K562 (cell line): ENCODE measurements around the gene PPFIA3. TPM values are rescaled to one million over a fixed set of nuclear protein-coding genes. Genes with fewer than 3 reads are reported as not detected.
A peak's percentile ranks its signal among the peaks of the same experiment; 100 is the strongest.

Experiments used
- ATF1 ChIP-seq, 2 experiments: fragments of 450-650 bp in 1 of 2; IDR thresholded peaks; 2 replicates each; pipeline ENCODE4 v1.6.1; 2016; ENCODE audit warnings: missing compliant biosample characterization in 1 of 2, missing genetic modification characterization in 1 of 2
- ATF2 ChIP-seq: sonication (generic); formaldehyde crosslinking; IDR thresholded peaks from 2 replicates; pipeline ENCODE4 v1.8.1; 2022; ENCODE audit warnings: missing genetic modification reagents
- ATF6 ChIP-seq: sonication (generic); formaldehyde crosslinking; IDR thresholded peaks from 2 replicates; pipeline ENCODE4 v1.4.0; 2020; ENCODE audit warnings: mild to moderate bottlenecking, missing genetic modification reagents
- BMI1 ChIP-seq: fragments of 150-350 bp; IDR thresholded peaks from 2 replicates; pipeline ENCODE4 v1.6.1; 2014; ENCODE audit warnings: low read length
- BRCA1 ChIP-seq, 2 experiments: fragments of 450-650 bp in 1 of 2; sonication (generic) in 1 of 2; formaldehyde crosslinking in 1 of 2; IDR thresholded peaks; 2 replicates each; pipeline versions ENCODE4 v1.5.0 to v1.6.1; 2017 to 2020; ENCODE audit warnings: mild to moderate bottlenecking in 1 of 2, missing genetic modification reagents in 1 of 2
- EP400 ChIP-seq: fragments of 450-650 bp; IDR thresholded peaks from 2 replicates; pipeline ENCODE4 v1.6.1; 2017; ENCODE audit warnings: antibody characterized with exemption, mild to moderate bottlenecking, moderate library complexity
- GTF2A2 ChIP-seq: IDR thresholded peaks from 2 replicates; pipeline ENCODE4 v1.6.1; 2016; ENCODE audit warnings: mild to moderate bottlenecking, missing genetic modification characterization, missing compliant biosample characterization
- KLF10 ChIP-seq: fragments of 250-450 bp; sonication (Bioruptor Pico); IDR thresholded peaks from 2 replicates; pipeline ENCODE4 v1.6.1; 2021; ENCODE audit warnings: matching md5 sums
- MTA3 ChIP-seq: fragments of 450-650 bp; formaldehyde crosslinking; IDR thresholded peaks from 2 replicates; pipeline ENCODE4 v1.6.1; 2017; ENCODE audit warnings: mild to moderate bottlenecking, borderline replicate concordance
- NR2C2 ChIP-seq, 2 experiments: fragments of 200-800 bp in 1 of 2; sonication (Bioruptor generic) in 1 of 2; sonication (generic) in 1 of 2; formaldehyde crosslinking in 1 of 2; IDR thresholded peaks; 2 replicates each; pipeline versions ENCODE4 v1.6.1 to v1.8.0; 2016 to 2022; ENCODE audit warnings: mild to moderate bottlenecking in 1 of 2, missing compliant biosample characterization in 1 of 2, missing genetic modification characterization in 1 of 2, missing genetic modification reagents in 1 of 2
- POLR3A ChIP-seq: IDR thresholded peaks from 2 replicates; pipeline ENCODE4 v1.6.1; 2011; ENCODE audit warnings: borderline replicate concordance, mild to moderate bottlenecking, moderate library complexity; ENCODE audit not compliant: insufficient read length, insufficient read depth; ENCODE audit errors: extremely low read depth
- POU5F1 ChIP-seq: fragments of 150-350 bp; IDR thresholded peaks from 2 replicates; pipeline ENCODE4 v1.6.1; 2014; ENCODE audit warnings: borderline replicate concordance, low read length, low read depth, mild to moderate bottlenecking; ENCODE audit not compliant: partially characterized antibody
- STAG1 ChIP-seq: sonication (generic); formaldehyde crosslinking; IDR thresholded peaks from 2 replicates; pipeline ENCODE4 v1.5.0; 2020; ENCODE audit warnings: missing genetic modification reagents, borderline replicate concordance
- ZBTB49 ChIP-seq: sonication (generic); formaldehyde crosslinking; IDR thresholded peaks from 2 replicates; pipeline ENCODE4 v1.8.0; 2022; ENCODE audit warnings: missing genetic modification reagents, mild to moderate bottlenecking, borderline replicate concordance
- ZMIZ1 ChIP-seq, 2 experiments: fragments of 150-350 bp in 1 of 2; IDR thresholded peaks; 2 replicates each; pipeline ENCODE4 v1.6.1; 2012 to 2016; ENCODE audit warnings: low read depth in 2 of 2, low read length in 2 of 2, mild to moderate bottlenecking in 1 of 2, moderate library complexity in 1 of 2
- polyA plus RNA-seq, 8 experiments: library from polyadenylated mRNA; depleted of rRNA in 4 of 8; stranded (reverse) in 5 of 8; unstranded in 3 of 8; fragments of >200 nt; fragmentation: Nextera tagmentation in 2 of 8; fragmentation: Illumina TruSeq in 1 of 8; extraction: Ambion mirVana in 2 of 8; extraction: Trizol in 1 of 8; gene quantifications; 2 replicates each; pipeline versions ENCODE4 v1.2.1 to v1.2.3, GENCODE V29; 2011 to 2014; ENCODE audit warnings: inconsistent platforms in 1 of 8, missing spikeins in 1 of 8
- total RNA-seq, 7 experiments: library from RNA; depleted of rRNA in 6 of 7; stranded (reverse); fragments of >200 nt in 6 of 7; fragmentation: Illumina TruSeq in 2 of 7; extraction: Trizol in 2 of 7; gene quantifications; 2 replicates each; pipeline versions ENCODE4 v1.2.1 to v1.2.3, GENCODE V29; 2011 to 2021; ENCODE audit warnings: low replicate concordance in 1 of 7

Gene PPFIA3
- total and polyA plus RNA-seq, 9 of the 15 experiments (the other 6 are each of a cell fraction or from before 2014, with no cell fraction given): 0.10 to 53.0 (median 17.6) TPM

GRCh38 chr19:49157445-49158224 lies 38.3 kb downstream of the PPFIA3 start, which contains the start of gene TRPM4 (continued):
- TF ChIP-seq ZMIZ1 (IDR thresholded peaks at IDR 0.05; ENCODE audit: low read depth in 2 of 2, low read length in 2 of 2) (0 out of 4 replicates have a peak, but pooled peaks of 1 of the 2 experiments have one; percentile 30), POLR3A (no peak), BMI1 (no peak), MTA3 (0 out of 2 replicates have a peak, but pooled peaks have one; percentile 4), POU5F1 (no peak), KLF10 (0 out of 2 replicates have a peak, but pooled peaks have one; percentile 34), ATF1 (CRISPR knock-in tag; IDR thresholded peaks at IDR 0.05) (no peak), ATF1 (tag; IDR thresholded peaks at IDR 0.05) (no peak), EP400 (peak; percentile 86), STAG1 (peak; percentile 20; the same call in 1 of the 2 replicates), BRCA1 (IDR thresholded peaks at IDR 0.05) (no peak), BRCA1 (CRISPR knock-in tag; IDR thresholded peaks at IDR 0.05) (peak; percentile 58; the same call in 1 of the 2 replicates), ATF6 (CRISPR knock-in tag) (0 out of 2 replicates have a peak, but pooled peaks have one; percentile 61), NR2C2 (CRISPR knock-in tag; IDR thresholded peaks at IDR 0.05) (no peak), NR2C2 (tag; IDR thresholded peaks at IDR 0.05) (peak; percentile 68), GTF2A2 (tag) (no peak), ZBTB49 (CRISPR knock-in tag) (no peak), ATF2 (CRISPR knock-in tag) (no peak)
